ENCODE measurements around the gene SCNN1G. TPM values are rescaled to one million over a fixed set of nuclear protein-coding genes. Genes with fewer than 3 reads are reported as not detected.
"Not testable (repeated sequence)": the region's sequence is repeated elsewhere in the genome, so short reads cannot be mapped to it uniquely, and the experiment has no call there.

Gene SCNN1G
- total RNA-seq, 3 donors from 2014 or later: 2.0 to 8.8 TPM; not detected in 1

GRCh38 chr16:23249830-23250229 lies 67.3 kb downstream of the SCNN1G start:
- H3K9me3 ChIP-seq: no peaks in the 10 kb centered on the region
- DNase-seq (ENCODE audit: low spot score in 2 of 2): no peak
- TF ChIP-seq CTCF (IDR thresholded peaks at IDR 0.05): no peak
- no peak for TF ChIP-seq POLR2A (IDR thresholded peaks at IDR 0.05)
- TF ChIP-seq POLR2AphosphoS5 (IDR thresholded peaks at IDR 0.05): no peak
- peaks cover 0 to 4% of the 10 kb centered on the region in 2 donors for H3K4me1 ChIP-seq
- intact Hi-C loops (cut with DNase I; ENCODE audit: low total_unique reads): no loop called here
- no peak overlapping the region for H3K27ac ChIP-seq
- H3K4me3 ChIP-seq: no peak overlapping the region
- no peaks in the 10 kb centered on the region for H3K36me3 ChIP-seq
- no peaks in the 10 kb centered on the region for H3K27me3 ChIP-seq

- H3K4me3 ChIP-seq: no peak overlapping the region
- H3K36me3 ChIP-seq: no peaks in the 10 kb centered on the region
- H3K9me3 ChIP-seq: no peaks in the 10 kb centered on the region
- H3K4me1 ChIP-seq: no peaks in the 10 kb centered on the region
- TF ChIP-seq CTCF (IDR thresholded peaks at IDR 0.05) (no peak), POLR2A (IDR thresholded peaks at IDR 0.05) (no peak), POLR2AphosphoS5 (IDR thresholded peaks at IDR 0.05) (no peak)
- DNase-seq (ENCODE audit: low spot score in 2 of 2): no peak
- H3K27ac ChIP-seq: no peak overlapping the region
- intact Hi-C loops (cut with DNase I; ENCODE audit: low total_unique reads): no loop called here
- H3K27me3 ChIP-seq: no peaks in the 10 kb centered on the region
These were observed 69.8 kb downstream of the SCNN1G start for GRCh38 chr16:23252310-23252709.

GRCh38 chr16:23253650-23254049 lies 71.1 kb downstream of the SCNN1G start:
- H3K9me3 ChIP-seq; H3K36me3 ChIP-seq; intact Hi-C loops (cut with DNase I; ENCODE audit: low total_unique reads): not testable (repeated sequence)

DNA sequence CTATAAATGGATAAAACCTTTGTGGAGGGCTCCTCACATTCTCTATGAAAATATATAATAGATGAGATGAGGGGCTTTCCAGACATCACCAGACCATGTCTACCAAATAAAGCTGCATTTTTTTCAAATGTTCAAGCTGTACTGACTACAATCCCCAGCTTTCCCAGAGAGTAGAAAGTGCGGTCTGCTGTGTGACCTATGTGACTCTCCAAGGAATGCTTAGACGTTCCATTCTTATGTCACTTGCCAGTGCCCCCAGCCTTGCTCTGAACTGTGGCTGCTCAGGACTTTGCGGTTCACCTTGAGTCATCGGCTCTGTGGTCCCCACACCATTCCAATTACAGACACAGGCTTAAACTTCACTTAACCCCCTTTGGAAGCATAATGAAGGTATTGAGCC lies 71.8 kb downstream of the SCNN1G start:
- Histone ChIP-seq H3K9me3 (no peaks in the 10 kb centered on the region), H3K4me3 (no peak overlapping the region), H3K27ac (peak overlapping the region; percentile 46 to 58), H3K36me3 (no peaks in the 10 kb centered on the region), H3K27me3 (no peaks in the 10 kb centered on the region), H3K4me1 (no peaks in the 10 kb centered on the region)
- intact Hi-C loops (cut with DNase I; ENCODE audit: low total_unique reads): no loop called here
- DNase-seq (ENCODE audit: low spot score in 2 of 2): peak in 1 of 2 donors; percentile 78
- TF ChIP-seq POLR2AphosphoS5 (IDR thresholded peaks at IDR 0.05) (peak in 1 of 3 donors; percentile 26), CTCF (IDR thresholded peaks at IDR 0.05) (no peak), POLR2A (IDR thresholded peaks at IDR 0.05) (no peak)

More at GRCh38 chr16:23253650-23254049, 71.1 kb downstream of the SCNN1G start:
- not testable (repeated sequence) for H3K4me1 ChIP-seq; H3K27me3 ChIP-seq; H3K27ac ChIP-seq; DNase-seq (ENCODE audit: low spot score in 2 of 2); H3K4me3 ChIP-seq

GRCh38 chr16:23255000-23255399 lies 72.5 kb downstream of the SCNN1G start:
- Histone ChIP-seq H3K9me3 (no peaks in the 10 kb centered on the region), H3K36me3 (no peaks in the 10 kb centered on the region), H3K4me1 (no peaks in the 10 kb centered on the region), H3K4me3 (no peak overlapping the region), H3K27ac (peak overlapping the region; percentile 46 to 58), H3K27me3 (no peaks in the 10 kb centered on the region)
- intact Hi-C loops (cut with DNase I; ENCODE audit: low total_unique reads): no loop called here
- no peak for DNase-seq (ENCODE audit: low spot score in 2 of 2)
- TF ChIP-seq POLR2AphosphoS5 (IDR thresholded peaks at IDR 0.05): no peak
- TF ChIP-seq CTCF (IDR thresholded peaks at IDR 0.05): no peak
- TF ChIP-seq POLR2A (IDR thresholded peaks at IDR 0.05): no peak

DNA sequence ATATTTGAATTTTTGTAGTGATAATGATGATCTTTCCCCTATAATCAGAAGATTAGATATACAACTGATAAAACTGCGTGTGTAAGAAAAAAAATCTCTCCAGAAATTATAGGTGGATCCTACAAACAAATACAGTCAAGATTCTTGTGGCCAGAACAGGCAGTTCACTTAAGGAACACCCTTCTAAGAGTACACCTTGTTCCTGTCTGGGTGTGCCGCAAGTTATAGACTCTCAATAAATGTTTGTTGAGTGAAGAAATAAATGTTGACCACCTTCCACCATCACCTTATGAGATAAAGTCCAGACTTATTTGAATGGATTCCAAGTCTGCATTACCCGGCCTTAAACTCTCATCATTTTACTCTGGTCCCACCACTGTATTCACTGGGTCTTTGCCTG lies 73.9 kb downstream of the SCNN1G start:
- no peak for TF ChIP-seq POLR2AphosphoS5 (IDR thresholded peaks at IDR 0.05)
- no peak for TF ChIP-seq CTCF (IDR thresholded peaks at IDR 0.05)
- TF ChIP-seq POLR2A (IDR thresholded peaks at IDR 0.05): no peak
- no peak overlapping the region for H3K27ac ChIP-seq
- H3K4me1 ChIP-seq: no peaks in the 10 kb centered on the region
- no peak for DNase-seq (ENCODE audit: low spot score in 2 of 2)
- intact Hi-C loops (cut with DNase I; ENCODE audit: low total_unique reads): no loop called here
- no peak overlapping the region for H3K4me3 ChIP-seq
- H3K27me3 ChIP-seq: no peaks in the 10 kb centered on the region
- H3K36me3 ChIP-seq: no peaks in the 10 kb centered on the region
- H3K9me3 ChIP-seq: no peaks in the 10 kb centered on the region
